Colonic mucosa (tissue), 4 donors: Measurements from ENCODE around the gene VAMP2. TPM values are rescaled to one million over a fixed set of nuclear protein-coding genes. Genes with fewer than 3 reads are reported as not detected.

Experiments
- DNase-seq: peaks from one replicate; pipeline ENCODE4 v3.0.0-alpha.2; 2020
- H3K27ac ChIP-seq: fragments of 200-600 bp; one replicate; pipeline ENCODE4 v1.8.0; 2021
- H3K27me3 ChIP-seq: fragments of 200-600 bp; one replicate; pipeline ENCODE4 v1.8.0; 2021
- H3K36me3 ChIP-seq: fragments of 200-600 bp; one replicate; pipeline ENCODE4 v1.8.0; 2021
- H3K4me1 ChIP-seq: fragments of 200-600 bp; one replicate; pipeline ENCODE4 v1.8.0; 2021; ENCODE audit warnings: mild to moderate bottlenecking
- H3K4me3 ChIP-seq: fragments of 200-600 bp; one replicate; pipeline ENCODE4 v1.8.0; 2021
- H3K9ac ChIP-seq, 2 donors: one replicate each; pipeline ENCODE4 v1.7.0; 2013; ENCODE audit warnings: control low read depth in 2 of 2, low read depth in 2 of 2, low read length in 2 of 2
- H3K9me3 ChIP-seq: fragments of 200-600 bp; one replicate; pipeline ENCODE4 v1.8.0; 2021
- CTCF ChIP-seq: fragments of 200-600 bp; IDR thresholded peaks from one replicate; pipeline ENCODE4 v1.8.0; 2022; ENCODE audit warnings: antibody characterized with exemption, mild to moderate bottlenecking
- intact Hi-C: fragments of 100-400 bp; cut with DNase I; formaldehyde crosslinking; loops from one replicate; pipeline ENCODE4 v1.14.1; 2022
- total RNA-seq, 2 donors: library from RNA; stranded (reverse); fragmentation: NEBNext Ultra II Directional in 1 of 2; extraction: Animal tissue kit (Norgen Biotek cat#: 25700) in 1 of 2; gene quantifications; one replicate each; pipeline ENCODE4 v1.2.1, GENCODE V29; 2021
- donor health status: healthy.
- donor health status: DM: no; HTN: no; CAD: no.
- donor health status: DM: no; HTN: no; CAD: no.

Gene VAMP2
- total RNA-seq, 2 donors from 2014 or later, result 34.0 to 38.8 TPM

GRCh38 chr17:8122924-8123694, 39.6 kb downstream of the VAMP2 start:
- TF ChIP-seq CTCF, result no peak
- Histone ChIP-seq H3K9me3 (no peaks in the 10 kb centered on the region), H3K4me1 (peaks cover 48% of the 10 kb centered on the region), H3K27ac (no peak overlapping the region), H3K9ac (peak overlapping the region; percentile 41 to 51), H3K27me3 (peaks cover 44% of the 10 kb centered on the region), H3K4me3 (peak overlapping the region; percentile 50), H3K36me3 (no peaks in the 10 kb centered on the region)
- DNase-seq, result peak; percentile 53
- intact Hi-C loops, result no loop called here

GRCh38 chr17:8122422-8122923, 40.3 kb downstream of the VAMP2 start:
- Histone ChIP-seq H3K9ac (peak overlapping the region; percentile 16 to 24), H3K9me3 (no peaks in the 10 kb centered on the region), H3K27me3 (peaks cover 49% of the 10 kb centered on the region), H3K4me3 (peak overlapping the region; percentile 50), H3K36me3 (no peaks in the 10 kb centered on the region), H3K4me1 (peaks cover 53% of the 10 kb centered on the region), H3K27ac (no peak overlapping the region)
- intact Hi-C loops, result no loop called here
- DNase-seq, result peak; percentile 44
- TF ChIP-seq CTCF, result no peak

- DNase-seq, result peak; percentile 65
- Histone ChIP-seq H3K9ac (peak overlapping the region; percentile 16 to 24), H3K27ac (no peak overlapping the region), H3K27me3 (peaks cover 55% of the 10 kb centered on the region), H3K36me3 (no peaks in the 10 kb centered on the region), H3K4me3 (peak overlapping the region; percentile 50), H3K9me3 (no peaks in the 10 kb centered on the region), H3K4me1 (peaks cover 53% of the 10 kb centered on the region)
- peak; percentile 18 for TF ChIP-seq CTCF
- intact Hi-C loops, result loop anchor here (2.0 kb wide), 1 partner anchor 65 kb away; no protein-coding TSS in a partner anchor
Observed at GRCh38 chr17:8121681-8122421, 40.9 kb downstream of the VAMP2 start.

- Histone ChIP-seq H3K27me3 (peaks cover 60% of the 10 kb centered on the region), H3K4me1 (peaks cover 53% of the 10 kb centered on the region), H3K9ac (no peak overlapping the region), H3K36me3 (no peaks in the 10 kb centered on the region), H3K27ac (no peak overlapping the region), H3K9me3 (no peaks in the 10 kb centered on the region), H3K4me3 (peak overlapping the region; percentile 50)
- intact Hi-C loops, result loop anchor here (2.0 kb wide), 1 partner anchor 65 kb away; no protein-coding TSS in a partner anchor
- no peak for DNase-seq
- TF ChIP-seq CTCF, result no peak
Observed at GRCh38 chr17:8121407-8121680, 41.4 kb downstream of the VAMP2 start.

- Histone ChIP-seq H3K9ac (peak overlapping the region; percentile 24 to 32), H3K27ac (no peak overlapping the region), H3K9me3 (no peaks in the 10 kb centered on the region), H3K27me3 (peaks cover 63% of the 10 kb centered on the region), H3K36me3 (no peaks in the 10 kb centered on the region), H3K4me3 (peak overlapping the region; percentile 50), H3K4me1 (peaks cover 53% of the 10 kb centered on the region)
- DNase-seq, result peak; percentile 87
- no peak for TF ChIP-seq CTCF
- intact Hi-C loops, result loop anchor here (2.0 kb wide), 1 partner anchor 66 kb away; no protein-coding TSS in a partner anchor
Observed at GRCh38 chr17:8120520-8121406, 42.0 kb downstream of the VAMP2 start.
